Tibial nerve (tissue), 3 donors: ENCODE data around the gene RNF44.

Source experiments
- CTCF ChIP-seq, 5 experiments: fragments of 200-600 bp in 3 of 5; fragments of 450-650 bp in 2 of 5; sonication (generic) in 3 of 5; IDR thresholded peaks; one replicate each; pipeline ENCODE4 v1.5.1; 2016 to 2019; ENCODE audit warnings: antibody characterized with exemption in 5 of 5, mild to moderate bottlenecking in 3 of 5, moderate library complexity in 2 of 5
- POLR2A ChIP-seq, 2 donors: fragments of 450-650 bp; IDR thresholded peaks; one replicate each; pipeline ENCODE4 v1.6.1; 2017; ENCODE audit warnings: antibody characterized with exemption in 2 of 2, mild to moderate bottlenecking in 2 of 2, moderate library complexity in 2 of 2

DNA sequence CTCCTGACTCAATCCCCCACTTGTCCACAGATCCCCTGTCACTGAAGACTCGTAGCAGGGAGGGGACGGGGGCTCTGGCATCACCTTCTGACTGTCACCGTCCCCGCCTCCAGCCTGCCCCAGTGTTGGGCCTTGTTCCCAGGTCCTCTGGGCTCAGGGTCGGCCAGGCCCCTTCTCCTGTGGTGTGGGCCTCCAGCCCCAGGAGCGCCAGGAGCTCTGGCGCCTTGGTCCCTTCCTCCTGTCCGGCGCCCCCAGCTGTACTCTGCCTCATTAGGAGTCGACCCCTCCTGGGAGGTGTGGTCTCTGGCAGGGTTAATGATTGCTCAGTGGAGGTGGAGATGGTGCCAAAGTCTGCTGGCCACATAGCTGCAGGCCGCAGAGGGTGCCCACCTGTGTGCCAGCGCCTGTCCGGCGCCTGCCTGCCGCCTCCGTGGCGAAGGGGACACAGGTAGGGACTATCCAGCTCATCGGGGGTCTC lies 11.8 kb upstream of the RNF44 start, which contains the start of gene CDHR2:
- TF ChIP-seq CTCF (IDR thresholded peaks at IDR 0.05) = no peak
- no peak for TF ChIP-seq POLR2A (IDR thresholded peaks at IDR 0.05)
